A549 (cell line): ENCODE data around the gene GRID2. TPM values are rescaled to one million over a fixed set of nuclear protein-coding genes. Genes with fewer than 3 reads are reported as not detected.

Experiments used
- ATAC-seq, 2 experiments: fragments of 200-7000 bp in 1 of 2; fragments of >200 bp in 1 of 2; cut with Nextera tagmentation in 1 of 2; cut with Tn5 transposase in 1 of 2; 3 replicates each; pipeline versions ENCODE4 v1.8.0 to v1.9.1; 2018 to 2020; ENCODE audit warnings: mild to moderate bottlenecking in 1 of 2, moderate library complexity in 1 of 2
- CTCF ChIA-PET: fragments of 300-600 bp; sonication (Branson Sonifier 250); formaldehyde crosslinking; extraction: SDS; loops from one replicate; lab custom pipeline; 2021; ENCODE audit warnings: antibody characterized with exemption, inconsistent platforms; lab: Yijun Ruan, JAX
- POLR2A ChIA-PET: fragments of 350-600 bp; formaldehyde crosslinking; extraction: SDS; loops from one replicate; lab custom pipeline; 2021; ENCODE audit warnings: antibody characterized with exemption, inconsistent platforms; lab: Yijun Ruan, JAX
- DNase-seq, 2 experiments: peaks; one replicate each; pipeline versions ENCODE4 v3.0.0 to v3.0.0-alpha.2; 2011 to 2016; ENCODE audit warnings: low read depth in 1 of 2, low spot score in 1 of 2
- FAIRE-seq: peaks from 2 replicates; lab custom pipeline; 2011; peaks lifted over from hg19 to GRCh38; lab: Jason Lieb, UNC
- H3K27ac ChIP-seq, 2 experiments: fragments of >200 bp; sonication (Bioruptor Twin); formaldehyde crosslinking; 3 replicates each; pipeline ENCODE4 v1.5.1; 2016 to 2017
- H3K4me1 ChIP-seq: fragments of >200 bp; sonication (Bioruptor Twin); formaldehyde crosslinking; 3 replicates; pipeline ENCODE4 v1.6.1; 2016
- H3K4me2 ChIP-seq: fragments of >200 bp; sonication (Bioruptor Twin); formaldehyde crosslinking; 3 replicates; pipeline ENCODE4 v1.6.1; 2016
- H3K4me3 ChIP-seq: fragments of >200 bp; sonication (Bioruptor Twin); formaldehyde crosslinking; 3 replicates; pipeline ENCODE4 v1.5.1; 2016
- H3K9me3 ChIP-seq: fragments of >200 bp; sonication (Bioruptor Twin); formaldehyde crosslinking; 3 replicates; pipeline ENCODE4 v1.6.1; 2016
- CBX2 ChIP-seq: fragments of 200-600 bp; sonication (generic); IDR thresholded peaks from 2 replicates; pipeline ENCODE4 v1.6.1; 2016; ENCODE audit warnings: low read depth, mild to moderate bottlenecking, borderline replicate concordance
- CEBPB ChIP-seq, 2 experiments: fragments of >200 bp in 1 of 2; sonication (Bioruptor Twin) in 1 of 2; formaldehyde crosslinking in 1 of 2; IDR thresholded peaks; 2 replicates each; pipeline ENCODE4 v1.6.1; 2012 to 2016
- CTCF ChIP-seq: fragments of >200 bp; sonication (Bioruptor Twin); formaldehyde crosslinking; IDR thresholded peaks from 3 replicates; pipeline ENCODE4 v1.5.1; 2016
- E2F6 ChIP-seq: IDR thresholded peaks from 2 replicates; pipeline ENCODE4 v1.6.1; 2012; ENCODE audit warnings: low read depth, borderline replicate concordance
- EHF ChIP-seq: fragments of 250-450 bp; sonication (Bioruptor Pico); IDR thresholded peaks from 2 replicates; pipeline ENCODE4 v1.5.0; 2020; ENCODE audit warnings: mild to moderate bottlenecking
- EHMT2 ChIP-seq: fragments of 200-600 bp; sonication (generic); IDR thresholded peaks from 2 replicates; pipeline ENCODE4 v1.6.1; 2016; ENCODE audit warnings: antibody characterized with exemption, low read depth, mild to moderate bottlenecking, moderate library complexity
- ESRRA ChIP-seq: fragments of 150-350 bp; IDR thresholded peaks from 2 replicates; pipeline ENCODE4 v1.6.1; 2014; ENCODE audit warnings: mild to moderate bottlenecking, low read length, borderline replicate concordance
- FOSB ChIP-seq: fragments of 250-450 bp; sonication (Bioruptor Pico); IDR thresholded peaks from 2 replicates; pipeline ENCODE4 v1.5.0; 2020; ENCODE audit warnings: mild to moderate bottlenecking, moderate library complexity
- FOSL2 ChIP-seq, 2 experiments: fragments of 450-650 bp in 1 of 2; fragments of >200 bp in 1 of 2; sonication (Bioruptor Twin) in 1 of 2; formaldehyde crosslinking; IDR thresholded peaks; 2 replicates each; pipeline versions ENCODE4 v1.5.0 to v1.6.1; 2016 to 2020; ENCODE audit warnings: mild to moderate bottlenecking in 1 of 2, moderate library complexity in 1 of 2
- FOXS1 ChIP-seq: fragments of 250-450 bp; sonication (Bioruptor Pico); IDR thresholded peaks from 2 replicates; pipeline ENCODE4 v1.5.0; 2020; ENCODE audit warnings: mild to moderate bottlenecking, moderate library complexity
- GATA3 ChIP-seq: IDR thresholded peaks from 2 replicates; pipeline ENCODE4 v1.6.1; 2012; ENCODE audit warnings: borderline replicate concordance
- HES2 ChIP-seq: fragments of >200 bp; sonication (Bioruptor Twin); formaldehyde crosslinking; IDR thresholded peaks from 2 replicates; pipeline ENCODE4 v1.6.1; 2016
- HEYL ChIP-seq: fragments of 250-450 bp; sonication (Bioruptor Pico); IDR thresholded peaks from 2 replicates; pipeline ENCODE4 v1.8.0; 2021; ENCODE audit warnings: mild to moderate bottlenecking, moderate library complexity
- HMGXB4 ChIP-seq: fragments of 250-450 bp; sonication (Bioruptor Pico); IDR thresholded peaks from 2 replicates; pipeline ENCODE4 v1.5.0; 2021; ENCODE audit warnings: mild to moderate bottlenecking, moderate library complexity, borderline replicate concordance
- HOXB13 ChIP-seq: fragments of 250-450 bp; sonication (Bioruptor Pico); IDR thresholded peaks from 2 replicates; pipeline ENCODE4 v1.5.0; 2020; ENCODE audit warnings: low read depth, mild to moderate bottlenecking, moderate library complexity
- HOXB5 ChIP-seq: fragments of 250-450 bp; sonication (Bioruptor Pico); IDR thresholded peaks from 2 replicates; pipeline ENCODE4 v1.5.0; 2020; ENCODE audit warnings: mild to moderate bottlenecking, moderate library complexity
- KDM5A ChIP-seq: fragments of 200-600 bp; sonication (generic); IDR thresholded peaks from 2 replicates; pipeline ENCODE4 v1.6.1; 2016; ENCODE audit warnings: antibody characterized with exemption, mild to moderate bottlenecking
- MAZ ChIP-seq: fragments of 150-350 bp; IDR thresholded peaks from 2 replicates; pipeline ENCODE4 v1.6.1; 2014; ENCODE audit warnings: antibody characterized with exemption, low read depth, low read length, borderline replicate concordance
- MYC ChIP-seq: IDR thresholded peaks from 2 replicates; pipeline ENCODE4 v1.6.1; 2012; ENCODE audit warnings: mild to moderate bottlenecking, inconsistent platforms, low read length, improper control_type of control experiment, borderline replicate concordance
- PHF8 ChIP-seq: fragments of 200-600 bp; sonication (generic); IDR thresholded peaks from 2 replicates; pipeline ENCODE4 v1.6.1; 2016; ENCODE audit warnings: low read depth, mild to moderate bottlenecking, antibody characterized with exemption, moderate library complexity, borderline replicate concordance
- RAD21 ChIP-seq, 2 experiments: fragments of >200 bp in 1 of 2; sonication (Bioruptor Twin) in 1 of 2; formaldehyde crosslinking in 1 of 2; IDR thresholded peaks in 1 of 2; conservative IDR thresholded peaks in 1 of 2; 2 replicates in 1 of 2; 3 replicates in 1 of 2; pipeline ENCODE4 v1.6.1; 2012 to 2018; ENCODE audit warnings: inconsistent platforms in 1 of 2
- RARB ChIP-seq: fragments of 250-450 bp; sonication (Bioruptor Pico); IDR thresholded peaks from 2 replicates; pipeline ENCODE4 v1.8.0; 2021; ENCODE audit warnings: mild to moderate bottlenecking, moderate library complexity
- SMC3 ChIP-seq: fragments of >200 bp; sonication (Bioruptor Twin); formaldehyde crosslinking; IDR thresholded peaks from 3 replicates; pipeline ENCODE4 v1.6.1; 2018; ENCODE audit warnings: inconsistent platforms
- TP53 ChIP-seq: fragments of 250-450 bp; sonication (Bioruptor Pico); IDR thresholded peaks from 2 replicates; pipeline ENCODE4 v1.5.0; 2021; ENCODE audit warnings: mild to moderate bottlenecking, moderate library complexity
- WGBS: methylation state at CpG from one replicate; pipeline ENCODE4 v1.1.6; 2017; ENCODE audit errors: missing lambda C conversion rate; 5-methylcytosine and 5-hydroxymethylcytosine counted together
- polyA plus RNA-seq, 4 experiments: library from polyadenylated mRNA; depleted of rRNA in 3 of 4; stranded (reverse); fragments of >200 nt; fragmentation: RNase III in 1 of 4; extraction: RNeasy Plus Mini Kit Qiagen cat#74134 plus additional on column Dnase treatment in 1 of 4; gene quantifications; 2 replicates in 3 of 4; 3 replicates in 1 of 4; pipeline ENCODE4 v1.2.3, GENCODE V29; 2011 to 2017
- TF ChIP-seq, protein P1 (sequence below): fragments of 450-650 bp; IDR thresholded peaks from 2 replicates; pipeline ENCODE4 v1.6.1; 2014; ENCODE audit warnings: antibody characterized with exemption
- TF ChIP-seq, protein P2 (sequence below): fragments of 250-450 bp; sonication (Bioruptor Pico); IDR thresholded peaks from 2 replicates; pipeline ENCODE4 v1.5.0; 2020; ENCODE audit warnings: low read depth, mild to moderate bottlenecking, moderate library complexity

The GRID2 gene
- polyA plus RNA-seq, 2 of the 4 experiments (the other 2 are of a cell fraction): not detected

GRCh38 chr4:92529510-92529909 lies 225.7 kb downstream of the GRID2 start:
- no peak for TF ChIP-seq FOSB (CRISPR knock-in tag)
- no peak for TF ChIP-seq RARB
- TF ChIP-seq FOXS1: no peak
- TF ChIP-seq CBX2: no peak
- TF ChIP-seq TP53 (CRISPR knock-in tag): no peak
- TF ChIP-seq, protein P1, sequence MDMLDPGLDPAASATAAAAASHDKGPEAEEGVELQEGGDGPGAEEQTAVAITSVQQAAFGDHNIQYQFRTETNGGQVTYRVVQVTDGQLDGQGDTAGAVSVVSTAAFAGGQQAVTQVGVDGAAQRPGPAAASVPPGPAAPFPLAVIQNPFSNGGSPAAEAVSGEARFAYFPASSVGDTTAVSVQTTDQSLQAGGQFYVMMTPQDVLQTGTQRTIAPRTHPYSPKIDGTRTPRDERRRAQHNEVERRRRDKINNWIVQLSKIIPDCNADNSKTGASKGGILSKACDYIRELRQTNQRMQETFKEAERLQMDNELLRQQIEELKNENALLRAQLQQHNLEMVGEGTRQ: no peak
- TF ChIP-seq KDM5A: no peak
- no peak for TF ChIP-seq EHMT2
- TF ChIP-seq HEYL (CRISPR knock-in tag): no peak
- no peak for TF ChIP-seq MYC
- no peak for TF ChIP-seq CEBPB (IDR thresholded peaks at IDR 0.05)
- TF ChIP-seq HOXB5 (CRISPR knock-in tag): no peak
- no peak for TF ChIP-seq FOSL2 (IDR thresholded peaks at IDR 0.05)
- TF ChIP-seq FOSL2 (CRISPR knock-in tag; IDR thresholded peaks at IDR 0.05): no peak
- Histone ChIP-seq H3K4me2 (no peak overlapping the region), H3K9me3 (no peaks in the 10 kb centered on the region), H3K4me1 (no peaks in the 10 kb centered on the region), H3K4me3 (no peak overlapping the region), H3K27ac (no peak overlapping the region)
- WGBS: 49% methylated on average over 2 of the region's 2 CpGs
- FAIRE-seq: no peak
- POLR2A ChIA-PET: no interaction called here
- DNase-seq: no peak
- no peak for ATAC-seq
- CTCF ChIA-PET: no interaction called here

DNA sequence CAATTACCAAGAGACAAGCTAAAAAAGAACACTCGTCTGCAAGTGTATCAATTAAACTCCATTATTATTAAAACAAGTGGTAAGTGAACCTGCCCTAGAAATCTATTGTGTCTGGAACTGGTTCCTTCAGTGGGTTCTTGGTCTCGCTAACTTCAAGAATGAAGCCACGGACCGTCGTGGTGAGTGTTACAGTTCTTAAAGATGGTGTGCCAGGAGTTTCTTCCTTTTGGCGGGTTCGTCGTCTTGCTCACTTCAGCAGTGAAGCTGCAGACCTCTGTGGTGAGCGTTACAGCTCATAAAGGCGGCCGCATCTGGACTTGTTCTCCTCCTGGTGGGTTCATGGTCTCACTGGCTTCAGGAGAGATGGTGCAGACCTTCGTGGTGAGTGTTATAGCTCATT lies 231.8 kb downstream of the GRID2 start:
- CTCF ChIA-PET: no interaction called here
- FAIRE-seq: no peak

More for the DNA sequence above, 231.8 kb downstream of the GRID2 start:
- H3K4me1 ChIP-seq: no peaks in the 10 kb centered on the region
- POLR2A ChIA-PET: no interaction called here
- H3K4me2 ChIP-seq: no peak overlapping the region
- DNase-seq (no peak), ATAC-seq (no peak)
- no peaks in the 10 kb centered on the region for H3K9me3 ChIP-seq
- no peak overlapping the region for H3K27ac ChIP-seq
- no peak for TF ChIP-seq RAD21 (conservative IDR thresholded peaks at IDR 0.05 in 1 of 2, IDR thresholded peaks at IDR 0.05 in 1 of 2)
- no peak for TF ChIP-seq HOXB13
- TF ChIP-seq MAZ: no peak
- TF ChIP-seq EHF (CRISPR knock-in tag): no peak
- TF ChIP-seq, protein P2, sequence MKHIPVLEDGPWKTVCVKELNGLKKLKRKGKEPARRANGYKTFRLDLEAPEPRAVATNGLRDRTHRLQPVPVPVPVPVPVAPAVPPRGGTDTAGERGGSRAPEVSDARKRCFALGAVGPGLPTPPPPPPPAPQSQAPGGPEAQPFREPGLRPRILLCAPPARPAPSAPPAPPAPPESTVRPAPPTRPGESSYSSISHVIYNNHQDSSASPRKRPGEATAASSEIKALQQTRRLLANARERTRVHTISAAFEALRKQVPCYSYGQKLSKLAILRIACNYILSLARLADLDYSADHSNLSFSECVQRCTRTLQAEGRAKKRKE (CRISPR knock-in tag): no peak
- no peak for TF ChIP-seq E2F6
- TF ChIP-seq HMGXB4: no peak
- TF ChIP-seq HES2: no peak
- no peak for TF ChIP-seq CTCF
- no peak for TF ChIP-seq SMC3
- no peak for TF ChIP-seq EHMT2
- TF ChIP-seq ESRRA: no peak
- no peak for TF ChIP-seq PHF8
- TF ChIP-seq KDM5A: no peak
- TF ChIP-seq GATA3: no peak
- H3K4me3 ChIP-seq: no peak overlapping the region
- WGBS: 38% methylated on average over 12 of the region's 12 CpGs
